Activated CD8-positive, alpha-beta memory T cell treated with anti-CD3 and anti-CD28 coated beads, Interleukin-2, amount 50 U/mL, for 1 hour (primary cell): ENCODE results near the gene GFOD1.

ENCODE experiments used
- DNase-seq: peaks from one replicate; pipeline ENCODE4 v3.0.0-alpha.2; 2020; ENCODE audit errors: extremely low read depth

The GFOD1 gene

GRCh38 chr6:13377054-13377758, 110.2 kb downstream of the GFOD1 start:
- DNase-seq = no peak

GRCh38 chr6:13375360-13375878, 112.0 kb downstream of the GFOD1 start:
- DNase-seq = no peak

- no peak for DNase-seq
Observed at GRCh38 chr6:13373919-13374318, 113.5 kb downstream of the GFOD1 start.

GRCh38 chr6:13373488-13373886, 113.9 kb downstream of the GFOD1 start:
- no peak for DNase-seq

GRCh38 chr6:13372688-13373487, 114.5 kb downstream of the GFOD1 start:
- DNase-seq = no peak

GRCh38 chr6:13372076-13372475, 115.3 kb downstream of the GFOD1 start:
- no peak for DNase-seq

- no peak for DNase-seq
Observed at GRCh38 chr6:13371421-13372072, 115.9 kb downstream of the GFOD1 start.

- no peak for DNase-seq
Observed at GRCh38 chr6:13370623-13371022, 116.8 kb downstream of the GFOD1 start.

- DNase-seq = no peak
Observed at GRCh38 chr6:13369591-13369990, 117.8 kb downstream of the GFOD1 start.

- no peak for DNase-seq
Observed at GRCh38 chr6:13368731-13369115, 118.7 kb downstream of the GFOD1 start.

- DNase-seq = no peak
Observed at GRCh38 chr6:13368079-13368730, 119.2 kb downstream of the GFOD1 start.

- DNase-seq = no peak
Observed at GRCh38 chr6:13367396-13367795, 120.0 kb downstream of the GFOD1 start.

GRCh38 chr6:13365320-13365719, 122.1 kb downstream of the GFOD1 start:
- DNase-seq = no peak

GRCh38 chr6:13364842-13365241, 122.6 kb downstream of the GFOD1 start:
- DNase-seq = no peak

- no peak for DNase-seq
Observed at GRCh38 chr6:13362412-13362811, 125.0 kb downstream of the GFOD1 start.

- DNase-seq = no peak
Observed at GRCh38 chr6:13360671-13361540, 126.5 kb downstream of the GFOD1 start.

GRCh38 chr6:13359287-13359686, 128.1 kb downstream of the GFOD1 start:
- no peak for DNase-seq

GRCh38 chr6:13358511-13358910, 128.9 kb downstream of the GFOD1 start:
- no peak for DNase-seq

- no peak for DNase-seq
Observed at GRCh38 chr6:13357551-13358075, 129.8 kb downstream of the GFOD1 start.

- no peak for DNase-seq
Observed at GRCh38 chr6:13355999-13356785, 131.2 kb downstream of the GFOD1 start.
